NCI-H345 treated with DMSO at 0.1 percent for 48 hours (cell line): ENCODE results near the gene TRNP1.

ENCODE experiments used
- DNase-seq: peaks from one replicate; lab custom pipeline; 2025; ENCODE audit not compliant: unreplicated experiment; lab: John Stamatoyannopoulos, UW

TRNP1 gene

DNA sequence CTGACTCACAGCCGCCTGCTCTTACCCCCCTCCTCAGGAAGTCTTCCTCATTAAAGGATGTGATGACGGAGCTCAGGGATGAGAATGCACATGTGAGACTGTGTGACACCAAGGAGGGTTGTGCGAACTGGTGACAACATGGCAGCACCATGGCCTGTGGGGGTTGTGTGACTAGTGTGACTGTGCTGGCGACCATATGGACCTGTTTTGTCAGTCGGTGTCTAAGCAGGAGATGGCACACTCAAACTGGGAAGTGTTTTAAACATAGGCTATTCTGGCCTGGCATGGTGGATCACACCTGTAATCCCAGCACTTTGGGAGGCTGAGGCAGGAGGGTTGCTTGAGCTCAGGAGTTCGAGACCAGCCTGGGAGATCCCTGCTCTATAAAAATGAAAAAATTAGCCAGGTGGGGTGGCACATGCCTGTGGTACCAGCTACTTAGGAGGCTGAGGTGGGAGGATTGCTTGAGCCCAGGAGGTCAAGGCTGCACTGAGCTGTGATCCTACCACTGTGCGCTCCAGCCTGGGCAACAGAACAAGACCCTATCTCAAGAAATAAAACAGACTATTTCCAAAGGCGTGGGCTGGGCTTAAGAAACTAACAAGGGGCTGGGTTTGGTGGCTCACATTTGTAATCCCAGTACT lies 7.4 kb downstream of the TRNP1 start:
- DNase-seq: no peak

DNA sequence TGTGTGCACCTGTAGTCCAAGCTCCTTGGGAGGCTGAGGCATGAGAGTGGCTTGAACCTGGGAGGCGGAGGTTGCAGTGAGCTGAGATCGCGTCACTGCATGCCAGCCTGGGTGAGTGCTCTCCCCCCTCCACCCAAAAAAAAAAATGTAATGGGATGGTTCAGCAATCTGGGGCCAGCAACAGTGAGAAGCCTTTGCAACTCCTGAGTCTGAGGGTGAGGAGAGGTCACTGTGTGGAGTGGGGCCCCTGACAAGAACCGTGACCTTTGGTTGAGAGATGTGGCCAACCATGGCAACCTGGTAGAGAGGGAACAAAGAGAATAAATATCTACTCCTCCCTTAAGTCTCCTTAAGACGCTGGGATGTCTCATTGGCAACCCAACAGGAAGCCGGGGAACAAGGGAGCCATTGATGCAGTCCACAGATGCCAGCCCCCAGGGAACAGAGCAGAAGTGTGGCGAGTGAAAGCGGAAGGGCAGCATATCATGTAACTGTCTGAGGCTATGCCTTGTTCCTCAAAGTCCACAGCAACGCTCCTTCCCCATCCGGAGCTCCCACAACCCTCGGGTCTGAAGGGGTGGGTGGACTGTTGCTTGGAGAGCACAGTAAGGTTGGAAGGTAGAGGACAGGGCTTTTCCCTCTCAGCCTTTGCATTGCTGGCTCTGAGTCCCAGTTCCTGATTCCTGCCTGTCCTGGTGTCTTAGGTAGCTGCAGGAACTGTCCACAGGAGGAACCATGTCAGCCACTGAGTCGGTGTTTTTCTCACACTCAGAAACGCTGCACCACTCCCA lies 8.3 kb downstream of the TRNP1 start:
- no peak for DNase-seq

GRCh38 chr1:27003745-27004470 lies 10.4 kb downstream of the TRNP1 start:
- DNase-seq: no peak

- no peak for DNase-seq
Observed at GRCh38 chr1:27004471-27005165, 11.1 kb downstream of the TRNP1 start.

GRCh38 chr1:27005166-27005530 lies 11.7 kb downstream of the TRNP1 start:
- DNase-seq: no peak

DNA sequence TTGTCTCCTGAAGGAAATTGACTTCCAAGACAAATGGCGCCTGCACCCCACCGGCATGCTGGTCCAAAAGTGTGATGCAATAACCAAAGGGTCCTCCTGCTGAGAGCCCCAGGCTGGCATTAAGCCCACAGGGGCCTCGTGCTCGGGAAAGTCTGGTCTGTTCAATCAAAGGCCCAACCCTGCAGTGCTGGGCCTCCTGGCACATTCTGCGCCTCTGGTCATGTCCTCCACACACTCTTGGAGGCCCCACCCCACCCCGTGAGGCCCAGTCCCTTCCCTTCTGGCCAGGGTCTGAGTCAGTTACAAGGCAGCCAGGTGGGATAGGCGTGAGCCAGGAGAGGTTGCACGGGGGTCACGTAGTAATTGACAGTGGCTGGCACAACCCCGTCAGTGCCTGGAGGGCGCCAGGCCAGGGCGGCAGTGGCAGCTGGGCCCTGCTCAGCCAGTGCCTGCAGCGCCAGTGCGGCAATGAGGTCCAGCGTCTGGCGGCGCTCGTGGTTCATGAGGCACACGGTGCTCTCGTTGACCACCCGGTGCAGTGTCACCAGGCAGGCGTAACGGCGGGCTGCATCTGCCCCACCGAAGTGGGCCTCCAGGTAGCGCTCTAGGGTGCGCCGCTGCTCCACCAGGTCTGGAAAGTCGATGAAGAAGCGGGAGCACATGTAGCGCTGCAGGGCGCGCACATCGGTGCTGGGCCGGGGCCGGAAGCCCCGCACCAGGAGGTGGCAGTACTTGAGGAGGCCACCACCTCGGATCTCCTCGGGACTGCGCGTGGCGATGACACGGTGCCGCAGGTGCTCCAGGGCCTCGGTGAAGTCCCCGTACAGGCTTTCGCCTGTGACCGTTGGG lies 12.4 kb downstream of the TRNP1 start:
- no peak for DNase-seq

GRCh38 chr1:27006683-27007082 lies 13.2 kb downstream of the TRNP1 start:
- DNase-seq: no peak

GRCh38 chr1:27007909-27008582 lies 14.6 kb downstream of the TRNP1 start:
- DNase-seq: no peak

DNA sequence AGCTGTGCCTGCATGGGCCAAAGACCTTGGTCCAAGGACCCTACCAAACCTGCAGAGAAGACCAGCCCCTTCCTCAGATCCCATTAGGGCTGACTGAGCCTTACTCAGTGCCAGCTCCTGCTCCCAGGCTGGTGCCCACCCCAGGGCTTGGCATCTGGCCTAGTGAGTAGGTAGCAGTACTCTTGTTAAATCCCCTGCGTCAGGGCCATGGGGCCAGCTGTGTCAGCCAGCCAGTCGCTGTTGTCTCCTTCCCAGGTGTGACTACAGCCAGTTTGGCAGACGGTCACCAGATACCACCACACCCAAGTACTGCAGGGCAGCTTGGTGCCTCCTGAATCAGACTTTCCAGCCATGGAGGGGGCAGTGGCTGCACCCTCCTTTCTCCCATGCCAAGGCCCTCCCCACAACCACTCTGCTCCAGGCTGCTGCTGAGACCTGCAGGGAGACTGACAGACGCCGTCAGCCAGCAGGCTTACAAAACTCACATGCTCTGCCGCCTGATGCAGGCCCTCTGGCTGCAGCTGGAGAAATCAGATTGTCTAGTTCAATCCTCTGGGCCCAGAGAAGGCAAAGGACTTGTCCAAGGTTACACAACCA lies 16.2 kb downstream of the TRNP1 start:
- DNase-seq: no peak

- DNase-seq: no peak
Observed at GRCh38 chr1:27010226-27010994, 16.9 kb downstream of the TRNP1 start.

GRCh38 chr1:27011058-27011764 lies 17.7 kb downstream of the TRNP1 start:
- DNase-seq: no peak

DNA sequence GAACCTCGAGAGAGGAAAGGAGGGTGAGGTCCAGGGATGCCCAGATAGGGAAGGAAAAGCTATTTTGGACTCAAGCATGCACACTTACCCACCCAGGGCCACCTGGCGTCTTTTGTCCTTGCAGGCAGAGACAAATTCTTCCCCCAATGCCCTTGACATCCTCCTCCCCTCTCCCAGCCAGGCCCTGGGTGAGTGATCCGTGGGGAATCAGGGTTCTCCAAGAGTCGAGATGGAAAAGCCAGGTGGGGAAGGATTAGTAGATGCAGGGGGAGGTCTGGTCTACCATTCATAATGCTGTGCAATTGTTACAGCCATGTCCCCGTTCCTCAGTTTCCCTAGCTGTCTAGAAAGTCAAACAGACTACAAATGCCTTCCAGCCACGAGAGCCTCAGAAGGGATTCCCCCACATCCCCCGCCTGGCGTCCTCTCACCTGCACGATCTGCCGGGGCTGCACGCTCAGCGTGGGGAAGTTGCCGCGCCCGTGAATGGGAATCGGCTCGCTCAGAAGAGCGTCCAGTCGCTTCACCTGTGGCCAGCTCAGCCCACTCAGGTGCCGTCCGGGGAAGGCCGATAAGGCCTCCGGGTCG lies 18.6 kb downstream of the TRNP1 start:
- DNase-seq: no peak

DNA sequence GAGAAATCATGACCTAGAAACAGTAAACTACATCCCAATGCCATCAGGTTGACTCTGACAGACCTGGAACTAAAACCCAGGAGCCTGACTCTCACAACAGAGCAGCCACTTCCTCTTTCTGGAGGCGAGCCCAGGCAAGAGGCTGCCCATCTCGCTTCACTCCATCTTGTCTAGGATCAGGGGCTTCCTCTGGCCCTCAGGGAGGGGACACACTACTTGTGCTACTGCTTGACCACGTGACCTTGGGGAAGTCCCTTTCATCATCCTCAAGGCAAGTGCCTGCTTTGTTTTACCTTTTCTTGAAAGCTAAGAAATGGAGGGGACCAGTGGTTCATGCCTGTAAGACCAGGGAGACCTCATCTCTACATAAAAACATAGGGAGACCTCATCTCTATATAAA lies 21.8 kb downstream of the TRNP1 start:
- no peak for DNase-seq

- DNase-seq: no peak
Observed at GRCh38 chr1:27016376-27016775, 22.9 kb downstream of the TRNP1 start.

GRCh38 chr1:27017207-27017606 lies 23.7 kb downstream of the TRNP1 start:
- DNase-seq: no peak

DNA sequence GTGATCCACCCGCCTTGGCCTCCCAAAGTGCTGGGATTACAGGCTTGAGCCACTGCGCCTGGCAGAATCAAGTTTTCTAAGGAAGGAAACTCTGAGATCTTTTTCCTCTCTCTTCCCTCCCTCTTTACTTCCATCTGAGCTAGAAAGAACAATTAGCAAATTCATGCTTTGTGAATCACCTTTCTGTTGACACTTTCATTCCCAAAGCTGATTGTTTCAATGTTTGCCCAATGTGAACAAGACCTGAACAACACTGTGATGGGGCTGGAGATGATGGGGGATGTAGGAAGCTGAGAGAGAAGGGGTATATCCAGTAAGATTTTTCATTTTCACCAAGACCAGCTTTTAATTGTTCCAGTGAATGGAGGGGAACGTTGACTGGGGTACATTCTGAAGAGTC lies 24.8 kb downstream of the TRNP1 start:
- DNase-seq: no peak

DNA sequence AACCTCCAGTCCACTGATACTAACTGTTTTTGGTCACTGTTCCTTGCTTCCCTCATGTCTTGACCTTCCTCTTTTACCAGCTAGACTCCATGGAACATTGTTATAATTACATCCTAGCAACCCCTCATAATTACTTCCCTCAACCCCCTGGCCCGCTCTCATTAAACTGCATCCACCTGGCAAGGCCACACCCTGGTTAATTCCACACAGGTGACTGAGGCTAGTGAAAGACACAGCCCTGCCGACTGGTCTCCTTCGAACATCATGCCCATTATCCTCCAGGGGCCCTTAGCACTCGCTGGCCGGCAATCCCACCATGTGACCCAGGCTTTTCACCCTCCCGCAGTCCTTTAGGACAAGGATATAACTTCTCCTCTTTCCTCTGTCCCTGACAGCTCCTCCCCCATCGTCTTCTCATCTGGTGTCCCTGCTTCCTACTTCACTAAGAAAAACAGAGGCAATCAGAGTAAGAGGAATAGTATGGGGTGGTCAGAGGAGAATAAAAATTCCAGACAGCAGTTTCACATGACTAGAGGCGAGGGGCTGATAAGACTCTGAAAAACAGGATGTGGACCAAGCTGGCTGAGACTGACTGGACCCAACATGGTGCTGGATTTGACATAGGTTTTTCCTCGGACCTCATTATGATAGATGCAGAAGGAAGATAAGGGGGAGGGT lies 28.0 kb downstream of the TRNP1 start:
- no peak for DNase-seq
